GM12801 (cell line): Measurements from ENCODE around the gene PSMB11.

Experiments
- CTCF ChIP-seq: IDR thresholded peaks from one replicate; pipeline ENCODE4 v1.5.1; 2011; ENCODE audit warnings: control low read depth; ENCODE audit not compliant: insufficient read length; ENCODE audit errors: extremely low read depth

The PSMB11 gene

DNA sequence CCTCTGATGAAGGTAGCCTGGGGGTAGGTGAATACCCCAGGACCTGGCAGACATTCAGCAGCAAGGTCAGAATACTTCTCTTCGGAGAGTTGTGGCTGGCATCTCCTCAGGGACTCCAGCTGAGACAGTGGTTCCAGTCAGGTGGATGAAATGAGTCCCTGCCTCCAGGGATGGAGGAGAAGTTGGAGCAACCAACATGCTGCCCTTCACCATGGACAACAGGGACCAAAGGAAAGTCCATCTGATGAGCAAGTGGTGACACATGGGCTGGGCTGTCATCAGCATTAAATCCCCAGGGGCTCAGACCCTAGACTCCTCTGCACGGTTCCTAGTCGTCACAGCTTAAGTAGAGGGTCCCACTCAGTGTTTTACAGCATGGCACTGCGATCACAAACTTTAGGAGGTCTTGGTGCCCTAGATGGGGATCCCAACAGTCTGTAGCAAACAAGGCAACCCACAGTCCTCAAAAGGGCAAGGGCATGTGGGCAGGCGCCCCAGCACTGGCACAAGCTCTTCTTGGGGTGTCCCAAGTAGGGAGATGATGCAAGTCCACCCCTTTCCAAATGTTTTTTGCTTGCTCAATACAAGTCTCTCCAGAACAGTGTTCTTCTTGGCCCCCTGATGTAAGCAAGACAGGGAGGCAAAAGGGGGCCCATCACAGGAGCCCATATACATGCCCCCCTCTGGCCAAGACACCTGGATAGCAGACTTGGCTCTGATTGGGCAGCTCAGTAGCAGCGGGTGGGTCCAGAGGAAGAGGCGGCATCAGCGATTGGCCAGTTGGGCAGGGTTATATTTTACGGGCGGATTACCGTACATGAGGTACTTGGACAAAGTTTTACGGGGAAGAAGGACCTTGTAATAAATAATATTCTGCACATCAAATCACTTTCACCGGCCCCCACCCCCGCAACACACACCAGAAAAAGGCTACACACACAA, 26.1 kb downstream of the PSMB11 start:
- TF ChIP-seq CTCF, result no peak

DNA sequence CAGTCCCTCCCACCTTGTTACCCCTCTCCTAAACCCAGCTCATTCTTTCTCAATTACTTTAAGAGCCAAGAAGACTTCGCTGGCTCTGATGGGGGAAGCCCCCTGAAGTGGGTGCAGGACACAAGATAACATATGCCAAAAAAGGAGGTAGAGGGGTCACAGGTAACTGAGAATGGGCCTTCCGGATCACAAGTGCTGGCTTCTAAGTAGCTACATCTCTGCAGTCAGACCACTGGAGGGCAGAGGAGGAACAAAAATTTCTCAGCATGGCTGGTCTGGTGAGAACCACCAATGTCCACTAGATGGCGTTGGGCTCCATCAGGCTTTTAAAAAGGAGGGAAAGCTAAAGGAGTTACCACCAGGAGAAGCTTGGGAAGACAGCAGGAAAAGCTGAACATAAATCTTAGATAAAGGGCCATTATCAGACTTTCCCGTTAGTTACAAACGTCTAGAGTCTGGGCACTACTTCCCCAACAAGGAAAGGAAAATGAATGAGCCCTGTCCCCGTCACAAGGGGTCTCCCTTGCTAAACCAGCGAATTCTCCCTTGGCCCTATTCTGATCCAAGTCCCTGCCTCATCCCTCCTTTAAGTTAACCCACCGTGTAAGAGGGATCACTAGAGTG, 26.9 kb downstream of the PSMB11 start:
- peak; percentile 95 for TF ChIP-seq CTCF

GRCh38 chr14:23069413-23069806, 27.4 kb downstream of the PSMB11 start:
- TF ChIP-seq CTCF, result no peak

DNA sequence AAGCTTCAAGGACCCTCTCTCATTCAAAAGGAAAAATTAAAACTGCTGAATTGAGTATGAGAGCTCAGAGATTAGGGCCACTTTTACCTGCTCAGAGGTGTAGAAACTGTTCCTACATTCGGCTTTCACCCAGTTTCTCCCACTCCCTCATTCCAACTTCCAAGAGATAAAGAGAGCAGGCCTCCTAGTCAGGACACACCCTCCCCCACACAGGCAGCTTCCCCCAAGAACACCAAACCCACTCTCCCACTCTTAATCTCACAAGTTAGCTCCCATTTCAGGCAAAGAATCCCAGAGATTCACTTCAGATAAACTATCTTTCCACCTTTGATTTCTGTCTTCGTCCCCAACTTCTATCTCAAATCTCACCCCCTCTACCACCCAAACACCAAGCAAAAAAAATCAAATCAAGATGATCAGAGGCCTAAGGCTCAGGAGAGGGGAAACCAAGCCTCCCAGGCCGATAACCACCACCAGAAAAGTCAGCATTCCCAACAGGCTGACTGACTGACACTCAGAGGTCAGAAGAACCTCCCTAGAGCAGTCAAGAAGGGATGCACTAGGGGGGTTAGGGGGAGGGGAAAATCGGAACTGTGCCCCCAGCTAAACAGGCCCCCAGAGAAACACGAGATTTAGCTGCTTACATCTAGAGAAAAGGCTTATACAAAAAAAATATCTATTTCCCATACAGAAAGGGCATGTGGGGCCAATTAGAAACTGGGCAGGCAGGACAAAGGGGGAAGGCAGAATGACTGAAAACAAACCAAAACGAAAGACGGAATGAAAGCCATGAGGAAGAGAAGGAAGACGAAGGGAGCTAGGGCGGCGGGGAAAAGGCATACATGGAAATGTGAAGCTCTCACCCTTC, 28.5 kb downstream of the PSMB11 start:
- no peak for TF ChIP-seq CTCF

DNA sequence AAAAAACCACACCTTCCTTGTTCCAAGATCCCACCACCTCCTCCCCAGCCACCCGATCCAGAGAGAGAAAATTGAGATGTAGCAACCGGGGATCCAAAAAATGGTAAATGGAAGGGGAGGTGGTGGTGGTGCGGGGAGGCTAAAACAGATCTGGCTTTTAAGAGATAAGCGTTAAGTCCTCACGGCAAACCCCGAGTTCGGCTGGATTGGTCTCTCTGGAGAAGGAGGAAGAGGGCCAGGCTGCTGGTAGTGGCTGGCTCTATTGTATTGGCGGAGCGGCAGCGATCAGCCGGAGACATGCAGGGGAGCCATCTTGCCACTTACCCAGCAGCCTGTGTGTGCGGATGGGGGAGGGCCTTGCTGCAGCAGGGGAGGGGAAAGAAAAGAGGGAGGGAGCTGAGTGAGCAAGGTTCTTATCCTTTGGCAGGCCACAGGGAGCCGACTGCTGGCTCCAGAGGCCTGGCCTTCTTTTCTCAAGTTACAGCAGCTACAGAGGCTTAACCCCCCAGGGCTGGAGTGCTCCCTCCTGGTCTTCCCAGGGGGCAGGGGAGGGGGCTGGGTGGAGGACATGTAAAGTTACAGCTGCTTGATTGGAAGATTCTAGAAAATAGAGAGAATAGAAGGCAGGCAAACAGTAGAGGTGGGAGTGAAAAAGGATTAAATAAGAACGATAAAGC, 29.4 kb downstream of the PSMB11 start:
- TF ChIP-seq CTCF, result no peak

DNA sequence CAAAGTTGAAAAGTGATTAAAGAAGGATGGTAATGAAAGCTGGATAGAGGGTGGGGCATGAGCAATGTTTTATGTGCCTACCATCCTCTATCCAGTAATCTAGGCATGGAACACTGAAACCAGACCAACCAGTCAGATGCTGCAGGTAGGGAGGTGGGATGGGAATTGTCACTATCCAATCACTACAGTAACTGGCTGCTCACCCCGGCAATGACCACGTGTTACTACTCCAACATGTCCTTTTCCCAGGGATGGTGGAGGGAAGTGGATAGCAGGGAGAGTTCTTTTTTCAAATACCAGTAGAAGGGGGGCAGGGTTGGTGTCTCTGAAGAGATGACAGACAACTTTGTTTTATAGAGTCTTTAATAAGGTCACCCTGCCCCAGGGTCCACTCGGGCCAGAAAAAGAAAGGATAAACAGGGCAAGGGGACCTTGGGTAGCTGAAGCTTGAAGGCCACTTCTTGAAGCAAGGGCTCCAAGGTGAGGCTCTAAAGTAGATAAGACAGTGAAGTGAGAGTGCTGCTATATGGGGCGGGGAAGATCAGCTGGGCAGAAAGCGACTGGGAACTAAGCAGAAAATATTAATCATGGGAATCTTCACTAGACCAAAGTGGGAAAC, 30.0 kb downstream of the PSMB11 start:
- TF ChIP-seq CTCF, result no peak
